ENCODE results near the gene AJAP1. TPM values are rescaled to one million over a fixed set of nuclear protein-coding genes. Genes with fewer than 3 reads are reported as not detected.

Gene AJAP1
- total RNA-seq, 1 donor from 2014 or later, result 0.26 TPM

DNA sequence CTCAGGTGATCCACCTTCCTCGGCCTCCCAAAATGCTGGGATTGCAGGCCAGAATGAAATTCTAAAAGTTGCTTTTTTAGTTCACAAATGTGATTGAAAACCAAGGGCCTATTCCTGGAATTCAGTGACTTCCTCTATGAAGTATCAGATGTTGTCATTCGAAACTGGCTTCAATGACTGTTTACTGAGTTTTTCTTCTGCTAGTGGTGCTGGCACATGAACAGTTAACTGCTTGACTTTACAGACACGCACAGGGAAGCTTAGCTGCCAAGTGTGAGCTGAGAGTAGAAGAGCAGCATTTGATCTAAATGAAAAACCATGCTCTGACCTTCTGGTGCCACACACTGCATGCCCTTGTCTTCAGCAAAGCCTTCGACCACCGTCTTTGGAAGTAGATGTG is 32.8 kb upstream of the AJAP1 start:
- FAIRE-seq, result no peak
- Histone ChIP-seq H3K27me3 (ENCODE audit: control insufficient read depth, insufficient read depth, low read length) (no peaks in the 10 kb centered on the region), H3K36me3 (ENCODE audit: control insufficient read depth, insufficient read depth, low read length) (no peaks in the 10 kb centered on the region), H3K4me3 (ENCODE audit: low read depth, low read length) (no peak overlapping the region)
- no peak for DNase-seq (ENCODE audit: low read depth)
- TF ChIP-seq, protein P1, sequence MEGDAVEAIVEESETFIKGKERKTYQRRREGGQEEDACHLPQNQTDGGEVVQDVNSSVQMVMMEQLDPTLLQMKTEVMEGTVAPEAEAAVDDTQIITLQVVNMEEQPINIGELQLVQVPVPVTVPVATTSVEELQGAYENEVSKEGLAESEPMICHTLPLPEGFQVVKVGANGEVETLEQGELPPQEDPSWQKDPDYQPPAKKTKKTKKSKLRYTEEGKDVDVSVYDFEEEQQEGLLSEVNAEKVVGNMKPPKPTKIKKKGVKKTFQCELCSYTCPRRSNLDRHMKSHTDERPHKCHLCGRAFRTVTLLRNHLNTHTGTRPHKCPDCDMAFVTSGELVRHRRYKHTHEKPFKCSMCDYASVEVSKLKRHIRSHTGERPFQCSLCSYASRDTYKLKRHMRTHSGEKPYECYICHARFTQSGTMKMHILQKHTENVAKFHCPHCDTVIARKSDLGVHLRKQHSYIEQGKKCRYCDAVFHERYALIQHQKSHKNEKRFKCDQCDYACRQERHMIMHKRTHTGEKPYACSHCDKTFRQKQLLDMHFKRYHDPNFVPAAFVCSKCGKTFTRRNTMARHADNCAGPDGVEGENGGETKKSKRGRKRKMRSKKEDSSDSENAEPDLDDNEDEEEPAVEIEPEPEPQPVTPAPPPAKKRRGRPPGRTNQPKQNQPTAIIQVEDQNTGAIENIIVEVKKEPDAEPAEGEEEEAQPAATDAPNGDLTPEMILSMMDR (IDR thresholded peaks at IDR 0.05; ENCODE audit: insufficient read depth, low read length, severe bottlenecking), result no peak

GRCh38 chr1:4622821-4623220 is 31.6 kb upstream of the AJAP1 start:
- Histone ChIP-seq H3K36me3 (ENCODE audit: control insufficient read depth, insufficient read depth, low read length) (no peaks in the 10 kb centered on the region), H3K27me3 (ENCODE audit: control insufficient read depth, insufficient read depth, low read length) (no peaks in the 10 kb centered on the region), H3K4me3 (ENCODE audit: low read depth, low read length) (no peak overlapping the region)
- no peak for FAIRE-seq
- TF ChIP-seq, protein P1 (IDR thresholded peaks at IDR 0.05; ENCODE audit: insufficient read depth, low read length, severe bottlenecking), result no peak
- DNase-seq (ENCODE audit: low read depth), result no peak

DNA sequence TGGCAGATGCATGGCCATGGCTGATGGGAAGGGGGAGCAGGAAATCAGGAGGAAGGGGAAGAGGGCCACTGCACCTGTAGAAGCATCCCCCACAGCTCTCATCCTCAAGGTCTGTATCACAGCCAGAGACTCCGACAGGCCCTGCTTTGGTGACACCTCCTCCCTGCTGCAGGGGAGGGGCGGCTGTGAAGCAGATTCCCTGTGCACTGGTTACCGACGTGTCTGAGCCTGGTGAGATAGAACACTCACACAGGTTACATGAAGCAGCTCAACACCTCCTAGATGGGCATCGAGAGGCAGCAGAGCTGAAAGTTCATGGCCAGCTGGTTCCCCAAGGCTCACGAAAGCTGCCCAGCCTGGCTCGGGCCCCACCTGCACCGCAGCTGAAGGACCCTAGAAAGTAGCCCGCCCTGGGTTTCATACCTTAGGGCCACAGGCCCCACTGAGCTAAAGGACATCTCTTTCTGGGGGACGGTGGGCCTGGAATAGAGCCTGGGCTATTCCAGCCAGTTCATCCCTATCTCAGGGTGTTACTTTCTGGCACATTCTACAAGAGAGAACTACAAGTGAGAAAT is 30.2 kb upstream of the AJAP1 start:
- H3K36me3 ChIP-seq (ENCODE audit: control insufficient read depth, insufficient read depth, low read length), result no peaks in the 10 kb centered on the region
- FAIRE-seq (no peak), DNase-seq (ENCODE audit: low read depth) (no peak)
- no peaks in the 10 kb centered on the region for H3K27me3 ChIP-seq (ENCODE audit: control insufficient read depth, insufficient read depth, low read length)
- TF ChIP-seq, protein P1 (IDR thresholded peaks at IDR 0.05; ENCODE audit: insufficient read depth, low read length, severe bottlenecking), result no peak
- no peak overlapping the region for H3K4me3 ChIP-seq (ENCODE audit: low read depth, low read length)

GRCh38 chr1:4624801-4625200 is 29.6 kb upstream of the AJAP1 start:
- TF ChIP-seq, protein P1 (IDR thresholded peaks at IDR 0.05; ENCODE audit: insufficient read depth, low read length, severe bottlenecking), result no peak
- Histone ChIP-seq H3K27me3 (ENCODE audit: control insufficient read depth, insufficient read depth, low read length) (no peaks in the 10 kb centered on the region), H3K4me3 (ENCODE audit: low read depth, low read length) (no peak overlapping the region), H3K36me3 (ENCODE audit: control insufficient read depth, insufficient read depth, low read length) (no peaks in the 10 kb centered on the region)
- DNase-seq (ENCODE audit: low read depth) (no peak), FAIRE-seq (no peak)

GRCh38 chr1:4626061-4626460 is 28.3 kb upstream of the AJAP1 start:
- Histone ChIP-seq H3K36me3 (ENCODE audit: control insufficient read depth, insufficient read depth, low read length) (no peaks in the 10 kb centered on the region), H3K4me3 (ENCODE audit: low read depth, low read length) (no peak overlapping the region), H3K27me3 (ENCODE audit: control insufficient read depth, insufficient read depth, low read length) (no peaks in the 10 kb centered on the region)
- TF ChIP-seq, protein P1 (IDR thresholded peaks at IDR 0.05; ENCODE audit: insufficient read depth, low read length, severe bottlenecking), result no peak
- DNase-seq (ENCODE audit: low read depth) (no peak), FAIRE-seq (no peak)
